HFF-Myc (cell line): Measurements from ENCODE around the gene MYO3B.

Experiments
- DNase-seq: peaks from one replicate; pipeline ENCODE4 v3.0.0-alpha.2; 2011; ENCODE audit warnings: low read depth; ENCODE audit errors: extremely low read depth
- H3K4me3 ChIP-seq: replicated peaks from 2 replicates; pipeline ENCODE4 v1.5.1; 2011; ENCODE audit warnings: low read depth, mild to moderate bottlenecking, control low read depth, low read length
- CTCF ChIP-seq: IDR thresholded peaks from 2 replicates; pipeline ENCODE4 v1.5.1; 2012; ENCODE audit warnings: mild to moderate bottlenecking, low read depth, low read length, control low read depth; ENCODE audit errors: missing control alignments

The MYO3B gene

GRCh38 chr2:170377500-170378207 is 199.7 kb downstream of the MYO3B start:
- DNase-seq = no peak
- H3K4me3 ChIP-seq = no peak overlapping the region
- no peak for TF ChIP-seq CTCF

GRCh38 chr2:170380267-170380666 is 202.3 kb downstream of the MYO3B start:
- no peak overlapping the region for H3K4me3 ChIP-seq
- TF ChIP-seq CTCF = no peak
- DNase-seq = no peak

DNA sequence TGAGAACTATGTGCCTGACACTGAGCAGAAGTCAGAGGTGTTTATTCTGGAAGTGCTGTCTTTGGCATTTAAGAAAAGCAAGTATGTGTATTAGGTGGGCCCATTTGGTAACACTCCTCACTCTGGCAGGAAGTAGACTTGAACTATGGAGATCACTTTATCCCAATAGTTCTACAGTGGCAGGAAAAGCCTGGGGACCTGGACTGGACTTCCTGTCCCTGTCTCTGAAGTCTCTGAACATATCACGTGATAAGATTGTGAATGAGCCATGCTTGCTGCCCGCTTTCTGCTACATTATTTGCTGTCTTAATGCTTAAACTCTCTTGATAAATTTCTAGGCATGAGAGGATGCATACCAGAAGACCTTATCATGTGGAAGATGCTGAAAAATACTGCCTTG is 203.7 kb downstream of the MYO3B start:
- no peak for DNase-seq
- TF ChIP-seq CTCF = no peak
- H3K4me3 ChIP-seq = no peak overlapping the region

GRCh38 chr2:170386554-170386953 is 208.6 kb downstream of the MYO3B start:
- no peak for DNase-seq
- no peak overlapping the region for H3K4me3 ChIP-seq
- no peak for TF ChIP-seq CTCF

DNA sequence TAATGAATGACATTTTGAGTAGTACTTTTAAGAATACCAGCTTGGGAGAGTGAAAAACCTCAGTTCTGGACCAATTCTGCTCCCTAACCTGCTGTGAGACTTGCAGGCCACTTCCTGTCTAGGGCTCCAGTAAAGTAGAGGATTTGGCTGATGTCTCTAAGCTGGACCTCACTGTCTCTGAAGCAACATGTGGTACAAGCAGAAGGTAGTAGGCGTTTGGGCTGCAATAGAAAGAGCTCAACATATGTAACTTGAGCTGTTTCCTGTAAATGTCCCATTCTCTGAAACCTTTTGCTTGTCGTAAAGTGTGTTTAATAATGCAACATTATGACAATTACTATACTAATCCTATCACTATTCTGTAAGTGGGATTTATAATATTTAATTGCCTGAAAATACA is 213.1 kb downstream of the MYO3B start:
- H3K4me3 ChIP-seq = no peak overlapping the region
- TF ChIP-seq CTCF = no peak
- DNase-seq = no peak

DNA sequence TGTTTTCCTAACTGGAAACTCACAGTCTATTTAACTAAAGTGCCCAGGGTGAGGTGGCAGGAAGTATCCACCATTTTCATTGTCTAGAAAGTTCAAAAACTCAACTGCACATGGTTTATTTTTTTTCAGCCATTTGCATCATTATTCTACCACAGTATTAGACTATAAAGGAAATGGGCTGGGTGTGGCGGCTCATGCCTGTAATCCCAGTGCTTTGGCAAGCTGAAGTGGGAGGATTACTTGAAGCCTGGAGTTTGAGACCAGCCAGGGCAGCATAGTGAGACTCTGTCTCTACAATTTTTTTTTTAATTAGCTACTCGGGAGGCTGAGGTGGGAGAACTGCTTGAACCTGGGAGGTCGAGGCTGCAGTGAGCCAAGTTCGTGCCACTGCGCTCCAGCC is 213.8 kb downstream of the MYO3B start:
- no peak for DNase-seq
- H3K4me3 ChIP-seq = no peak overlapping the region
- no peak for TF ChIP-seq CTCF
